WTC11 (cell line): ENCODE measurements around the gene LRRC63.

Experiments used
- ATF3 ChIP-seq: sonication (generic); formaldehyde crosslinking; conservative IDR thresholded peaks from 2 replicates; pipeline ENCODE4 v1.8.1; 2022; ENCODE audit warnings: mild to moderate bottlenecking, missing genetic modification reagents
- CTCF ChIP-seq: fragments of 200-600 bp; IDR thresholded peaks from 2 replicates; pipeline ENCODE4 v1.8.0; 2022; ENCODE audit warnings: antibody characterized with exemption
- ETV6 ChIP-seq: sonication (generic); formaldehyde crosslinking; IDR thresholded peaks from 2 replicates; pipeline ENCODE4 v1.8.1; 2022; ENCODE audit warnings: mild to moderate bottlenecking, missing genetic modification reagents
- KAT7 ChIP-seq: sonication (generic); formaldehyde crosslinking; IDR thresholded peaks from 2 replicates; pipeline ENCODE4 v1.8.1; 2023; ENCODE audit warnings: missing genetic modification reagents, mild to moderate bottlenecking, borderline replicate concordance
- NR1H2 ChIP-seq: sonication (generic); formaldehyde crosslinking; IDR thresholded peaks from 2 replicates; pipeline ENCODE4 v1.9.0; 2021; ENCODE audit warnings: mild to moderate bottlenecking, moderate library complexity, missing genetic modification reagents
- PRDM15 ChIP-seq: sonication (generic); formaldehyde crosslinking; IDR thresholded peaks from 2 replicates; pipeline ENCODE4 v1.8.0; 2022; ENCODE audit warnings: missing genetic modification reagents

GRCh38 chr13:46303742-46304385 is 92.1 kb downstream of the LRRC63 start:
- no peak for TF ChIP-seq ETV6
- no peak for TF ChIP-seq CTCF
- no peak for TF ChIP-seq PRDM15 (CRISPR knock-in tag)
- no peak for TF ChIP-seq ATF3 (CRISPR knock-in tag)
- no peak for TF ChIP-seq NR1H2 (CRISPR knock-in tag)
- TF ChIP-seq KAT7 = no peak
